Prostate gland (tissue), 2 donors: ENCODE data around the gene EPHB2. TPM values are rescaled to one million over a fixed set of nuclear protein-coding genes. Genes with fewer than 3 reads are reported as not detected.

Experiments
- DNase-seq: peaks from one replicate; pipeline ENCODE4 v3.0.0-alpha.2; 2019; ENCODE audit warnings: low spot score
- H3K27ac ChIP-seq, 2 donors: fragments of 200-600 bp; sonication (generic); 2 replicates each; pipeline ENCODE4 v1.5.1; 2017 to 2019
- H3K27me3 ChIP-seq: fragments of 200-600 bp; sonication (generic); replicated peaks from 2 replicates; pipeline ENCODE4 v1.5.1; 2019; ENCODE audit not compliant: insufficient read depth
- H3K36me3 ChIP-seq, 2 donors: fragments of 200-600 bp; sonication (generic); 1 replicate in 1 of 2; 2 replicates in 1 of 2; pipeline versions ENCODE4 v1.5.1 to v1.8.1; 2017 to 2019
- H3K4me1 ChIP-seq: fragments of 200-600 bp; sonication (generic); replicated peaks from 2 replicates; pipeline ENCODE4 v1.5.1; 2019
- H3K4me3 ChIP-seq, 2 donors: fragments of 200-600 bp; sonication (generic); 2 replicates each; pipeline ENCODE4 v1.5.1; 2017 to 2019
- H3K9me3 ChIP-seq: fragments of 200-600 bp; sonication (generic); 2 replicates; pipeline ENCODE4 v1.5.1; 2017
- CTCF ChIP-seq, 4 experiments: fragments of 200-600 bp in 2 of 4; fragments of 450-650 bp in 2 of 4; sonication (generic) in 2 of 4; IDR thresholded peaks; 1 replicate in 3 of 4; 2 replicates in 1 of 4; pipeline ENCODE4 v1.5.1; 2016 to 2019; ENCODE audit warnings: antibody characterized with exemption in 4 of 4, mild to moderate bottlenecking in 2 of 4, moderate library complexity in 2 of 4
- POLR2A ChIP-seq: fragments of 450-650 bp; IDR thresholded peaks from one replicate; pipeline ENCODE4 v1.6.1; 2016; ENCODE audit warnings: antibody characterized with exemption, mild to moderate bottlenecking
- POLR2AphosphoS5 ChIP-seq: sonication (generic); formaldehyde crosslinking; IDR thresholded peaks from one replicate; pipeline ENCODE4 v1.6.1; 2017; ENCODE audit warnings: antibody characterized with exemption
- WGBS: methylation state at CpG from one replicate; pipeline ENCODE4 v1.1.5; 2018; 5-methylcytosine and 5-hydroxymethylcytosine counted together
- intact Hi-C: fragments of 100-400 bp; cut with DNase I; formaldehyde crosslinking; loops from one replicate; pipeline ENCODE4 v1.14.2; 2022
- total RNA-seq, 2 donors: library from RNA; depleted of rRNA; stranded (reverse); fragments of >200 nt; gene quantifications; one replicate each; pipeline ENCODE4 v1.1.0, GENCODE V29; 2016

Gene EPHB2
- total RNA-seq, 2 donors from 2014 or later: 6.4 to 7.4 TPM

GRCh38 chr1:22913421-22914141 lies 202.9 kb downstream of the EPHB2 start:
- no peaks in the 10 kb centered on the region for H3K4me1 ChIP-seq
- no peaks in the 10 kb centered on the region for H3K27me3 ChIP-seq
- no peak for DNase-seq
- no peak overlapping the region for H3K4me3 ChIP-seq
- intact Hi-C loops: no loop called here
- no peak for TF ChIP-seq POLR2A
- TF ChIP-seq POLR2AphosphoS5: no peak
- no peak for TF ChIP-seq CTCF (IDR thresholded peaks at IDR 0.05)
- no peak overlapping the region for H3K27ac ChIP-seq
- WGBS: 79% methylated on average over 24 of the region's 24 CpGs
- H3K9me3 ChIP-seq: no peaks in the 10 kb centered on the region
- no peaks in the 10 kb centered on the region for H3K36me3 ChIP-seq

DNA sequence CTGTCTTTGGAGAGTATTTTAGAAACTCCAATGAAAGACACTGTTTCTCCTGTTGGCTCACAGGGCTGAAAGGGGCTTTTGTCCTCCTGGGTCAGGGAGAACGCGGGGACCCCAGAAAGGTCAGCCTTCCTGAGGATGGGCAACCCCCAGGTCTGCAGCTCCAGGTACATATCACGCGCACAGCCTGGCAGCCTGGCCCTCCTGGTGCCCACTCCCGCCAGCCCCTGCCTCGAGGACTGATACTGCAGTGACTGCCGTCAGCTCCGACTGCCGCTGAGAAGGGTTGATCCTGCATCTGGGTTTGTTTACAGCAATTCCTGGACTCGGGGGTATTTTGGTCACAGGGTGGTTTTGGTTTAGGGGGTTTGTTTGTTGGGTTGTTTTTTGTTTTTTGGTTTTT lies 203.5 kb downstream of the EPHB2 start:
- Histone ChIP-seq H3K4me3 (no peak overlapping the region), H3K36me3 (no peaks in the 10 kb centered on the region), H3K27me3 (no peaks in the 10 kb centered on the region), H3K9me3 (no peaks in the 10 kb centered on the region), H3K4me1 (no peaks in the 10 kb centered on the region), H3K27ac (no peak overlapping the region)
- WGBS: 93% methylated on average over 10 of the region's 10 CpGs
- TF ChIP-seq POLR2A: no peak
- no peak for TF ChIP-seq POLR2AphosphoS5
- no peak for TF ChIP-seq CTCF (IDR thresholded peaks at IDR 0.05)
- intact Hi-C loops: no loop called here
- DNase-seq: no peak

DNA sequence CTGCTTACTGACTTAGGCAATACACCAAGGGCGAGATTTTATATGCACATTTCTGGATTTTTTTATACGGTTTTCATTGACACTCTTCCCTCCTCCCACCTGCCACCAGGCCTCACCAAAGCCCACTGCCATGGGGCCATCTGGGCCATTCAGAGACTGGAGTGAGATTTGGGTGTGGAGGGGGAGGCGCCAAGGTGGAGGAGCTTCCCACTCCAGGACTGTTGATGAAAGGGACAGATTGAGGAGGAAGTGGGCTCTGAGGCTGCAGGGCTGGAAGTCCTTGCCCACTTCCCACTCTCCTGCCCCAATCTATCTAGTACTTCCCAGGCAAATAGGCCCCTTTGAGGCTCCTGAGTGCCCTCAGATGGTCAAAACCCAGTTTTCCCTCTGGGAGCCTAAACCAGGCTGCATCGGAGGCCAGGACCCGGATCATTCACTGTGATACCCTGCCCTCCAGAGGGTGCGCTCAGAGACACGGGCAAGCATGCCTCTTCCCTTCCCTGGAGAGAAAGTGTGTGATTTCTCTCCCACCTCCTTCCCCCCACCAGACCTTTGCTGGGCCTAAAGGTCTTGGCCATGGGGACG lies 204.1 kb downstream of the EPHB2 start:
- 84% methylated on average over 8 of the region's 8 CpGs for WGBS
- Histone ChIP-seq H3K36me3 (no peaks in the 10 kb centered on the region), H3K4me3 (no peak overlapping the region), H3K4me1 (no peaks in the 10 kb centered on the region), H3K27me3 (no peaks in the 10 kb centered on the region), H3K9me3 (no peaks in the 10 kb centered on the region), H3K27ac (no peak overlapping the region)
- TF ChIP-seq CTCF (IDR thresholded peaks at IDR 0.05) (no peak), POLR2AphosphoS5 (no peak)
- intact Hi-C loops: no loop called here
- no peak for DNase-seq

- Histone ChIP-seq H3K36me3 (no peaks in the 10 kb centered on the region), H3K4me3 (no peak overlapping the region), H3K27me3 (no peaks in the 10 kb centered on the region), H3K27ac (no peak overlapping the region), H3K9me3 (no peaks in the 10 kb centered on the region), H3K4me1 (no peaks in the 10 kb centered on the region)
- no peak for DNase-seq
- 62% methylated on average over 7 of the region's 7 CpGs for WGBS
- intact Hi-C loops: no loop called here
- no peak for TF ChIP-seq CTCF (IDR thresholded peaks at IDR 0.05)
- TF ChIP-seq POLR2A: no peak
- TF ChIP-seq POLR2AphosphoS5: no peak
These were observed 204.6 kb downstream of the EPHB2 start for GRCh38 chr1:22915231-22915630.
